NB4 (cell line): ENCODE results near the gene ARHGAP15.

Source experiments
- MYC ChIP-seq: IDR thresholded peaks from 2 replicates; pipeline ENCODE4 v1.6.1; 2011; ENCODE audit warnings: low read depth, low read length
- POLR2A ChIP-seq: IDR thresholded peaks from 2 replicates; pipeline ENCODE4 v1.6.1; 2011; ENCODE audit warnings: mild to moderate bottlenecking; ENCODE audit not compliant: insufficient read length; ENCODE audit errors: extremely low read depth
- TF ChIP-seq, protein P1 (sequence below): IDR thresholded peaks from one replicate; pipeline ENCODE4 v1.5.1; 2012; ENCODE audit warnings: low read depth, low read length

DNA sequence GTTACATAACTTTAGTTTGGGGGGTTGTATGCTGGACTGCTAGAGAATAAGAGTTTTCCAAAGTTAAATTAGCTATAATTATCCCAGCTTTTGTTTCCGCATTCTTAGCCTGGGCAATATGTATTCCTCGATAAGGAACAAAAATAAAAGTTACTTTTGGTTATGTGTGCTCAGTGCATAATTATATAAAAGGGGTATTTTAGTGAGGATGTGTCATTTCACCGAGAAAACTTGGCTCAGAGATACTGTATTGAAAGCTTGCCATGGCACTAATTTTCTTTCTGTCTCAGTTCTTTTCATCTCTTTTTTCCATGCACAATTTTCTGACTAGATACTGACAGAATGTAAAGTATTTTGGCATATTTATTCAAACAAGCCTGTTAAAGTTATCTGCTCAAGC lies 28.2 kb downstream of the ARHGAP15 start:
- TF ChIP-seq MYC: no peak
- TF ChIP-seq, protein P1, sequence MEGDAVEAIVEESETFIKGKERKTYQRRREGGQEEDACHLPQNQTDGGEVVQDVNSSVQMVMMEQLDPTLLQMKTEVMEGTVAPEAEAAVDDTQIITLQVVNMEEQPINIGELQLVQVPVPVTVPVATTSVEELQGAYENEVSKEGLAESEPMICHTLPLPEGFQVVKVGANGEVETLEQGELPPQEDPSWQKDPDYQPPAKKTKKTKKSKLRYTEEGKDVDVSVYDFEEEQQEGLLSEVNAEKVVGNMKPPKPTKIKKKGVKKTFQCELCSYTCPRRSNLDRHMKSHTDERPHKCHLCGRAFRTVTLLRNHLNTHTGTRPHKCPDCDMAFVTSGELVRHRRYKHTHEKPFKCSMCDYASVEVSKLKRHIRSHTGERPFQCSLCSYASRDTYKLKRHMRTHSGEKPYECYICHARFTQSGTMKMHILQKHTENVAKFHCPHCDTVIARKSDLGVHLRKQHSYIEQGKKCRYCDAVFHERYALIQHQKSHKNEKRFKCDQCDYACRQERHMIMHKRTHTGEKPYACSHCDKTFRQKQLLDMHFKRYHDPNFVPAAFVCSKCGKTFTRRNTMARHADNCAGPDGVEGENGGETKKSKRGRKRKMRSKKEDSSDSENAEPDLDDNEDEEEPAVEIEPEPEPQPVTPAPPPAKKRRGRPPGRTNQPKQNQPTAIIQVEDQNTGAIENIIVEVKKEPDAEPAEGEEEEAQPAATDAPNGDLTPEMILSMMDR: no peak
- no peak for TF ChIP-seq POLR2A
